Effector memory CD4-positive, alpha-beta T cell (primary cell): Measurements from ENCODE around the gene TM9SF3.
"Not testable (repeated sequence)": the region's sequence is repeated elsewhere in the genome, so short reads cannot be mapped to it uniquely, and the experiment has no call there.

Source experiments
- DNase-seq, 3 donors: peaks; one replicate each; pipeline ENCODE4 v3.0.0-alpha.2; 2020
- H3K27ac ChIP-seq: 2 replicates; pipeline ENCODE4 v1.7.0; 2013; ENCODE audit warnings: mild to moderate bottlenecking, low read length, moderate library complexity; ENCODE audit not compliant: insufficient read depth, poor library complexity, severe bottlenecking
- H3K27me3 ChIP-seq: replicated peaks from 2 replicates; pipeline ENCODE4 v1.7.0; 2013; ENCODE audit warnings: mild to moderate bottlenecking, low read length; ENCODE audit not compliant: insufficient read depth, control insufficient read depth, poor library complexity, severe bottlenecking
- H3K36me3 ChIP-seq: 2 replicates; pipeline ENCODE4 v1.7.0; 2013; ENCODE audit warnings: mild to moderate bottlenecking, low read length, moderate library complexity; ENCODE audit not compliant: control insufficient read depth, insufficient read depth
- H3K4me1 ChIP-seq: 2 replicates; pipeline ENCODE4 v1.7.0; 2013; ENCODE audit warnings: low read length, mild to moderate bottlenecking; ENCODE audit not compliant: control insufficient read depth, insufficient read depth, poor library complexity, severe bottlenecking
- H3K4me3 ChIP-seq: 2 replicates; pipeline ENCODE4 v1.7.0; 2013; ENCODE audit warnings: low read length, low read depth, mild to moderate bottlenecking; ENCODE audit not compliant: insufficient read depth, poor library complexity, severe bottlenecking
- H3K9me3 ChIP-seq: 2 replicates; pipeline ENCODE4 v1.7.0; 2013; ENCODE audit warnings: mild to moderate bottlenecking, low read length, moderate library complexity; ENCODE audit not compliant: control insufficient read depth

The TM9SF3 gene

GRCh38 chr10:96585736-96586418 lies 935 bp downstream of the TM9SF3 start:
- no peaks in the 10 kb centered on the region for H3K9me3 ChIP-seq
- peak overlapping the region; percentile 83 for H3K4me3 ChIP-seq
- H3K4me1 ChIP-seq: peaks cover 26% of the 10 kb centered on the region
- H3K27me3 ChIP-seq: no peaks in the 10 kb centered on the region
- H3K27ac ChIP-seq: peak overlapping the region; percentile 98
- peak in 2 of 3 donors; percentile 12 to 22 for DNase-seq
- no peaks in the 10 kb centered on the region for H3K36me3 ChIP-seq

GRCh38 chr10:96584474-96584873 lies 2.3 kb downstream of the TM9SF3 start:
- Histone ChIP-seq H3K4me1 (peaks cover 26% of the 10 kb centered on the region), H3K27ac (no peak overlapping the region)

DNA sequence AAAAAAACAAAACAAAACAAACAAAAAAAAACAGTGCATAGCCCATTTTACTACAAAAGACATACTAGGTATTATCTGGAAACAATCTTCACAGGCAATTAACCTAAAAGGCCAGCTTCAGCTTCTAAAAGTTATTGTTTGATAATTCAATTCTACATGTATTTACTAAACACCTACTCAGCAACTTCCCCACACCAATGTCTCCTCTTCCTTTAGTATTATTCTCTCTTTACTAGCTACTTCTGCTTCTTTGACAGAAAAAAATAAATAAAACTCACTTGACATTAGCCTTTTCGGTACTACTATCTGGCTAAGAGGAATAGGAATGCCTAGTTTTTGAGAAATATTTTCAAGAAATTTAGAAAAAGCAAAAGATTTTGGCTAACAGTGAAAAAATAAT lies 2.8 kb downstream of the TM9SF3 start:
- Histone ChIP-seq H3K4me3 (no peak overlapping the region), H3K4me1 (peaks cover 26% of the 10 kb centered on the region), H3K36me3 (no peaks in the 10 kb centered on the region), H3K27ac (no peak overlapping the region), H3K27me3 (no peaks in the 10 kb centered on the region), H3K9me3 (no peaks in the 10 kb centered on the region)
- no peak for DNase-seq

More at GRCh38 chr10:96584474-96584873, 2.3 kb downstream of the TM9SF3 start:
- Histone ChIP-seq H3K36me3 (no peaks in the 10 kb centered on the region), H3K4me3 (no peak overlapping the region), H3K27me3 (no peaks in the 10 kb centered on the region), H3K9me3 (no peaks in the 10 kb centered on the region)
- DNase-seq: no peak

DNA sequence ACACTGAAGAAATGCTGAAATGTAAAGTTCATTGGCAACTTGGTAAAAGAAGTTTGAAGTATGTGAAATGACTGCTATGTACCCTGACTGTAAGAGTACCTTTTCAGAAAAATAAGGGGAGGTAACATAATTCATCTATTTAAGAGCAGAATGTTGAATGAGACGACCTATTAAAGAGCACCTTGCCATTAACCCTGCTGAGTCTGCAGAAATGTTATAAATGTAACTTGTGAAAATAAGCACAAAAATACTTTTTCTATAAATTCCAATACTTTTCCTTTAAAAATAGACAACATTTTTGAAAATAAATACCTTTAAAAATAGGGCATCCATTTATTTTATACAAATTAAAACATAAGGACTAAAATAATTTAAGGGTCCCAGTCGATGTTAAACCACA lies 7.7 kb downstream of the TM9SF3 start:
- H3K4me1 ChIP-seq: peaks cover 3% of the 10 kb centered on the region
- H3K27ac ChIP-seq: no peak overlapping the region
- no peak for DNase-seq
- H3K4me3 ChIP-seq: no peak overlapping the region
- H3K9me3 ChIP-seq: no peaks in the 10 kb centered on the region
- H3K27me3 ChIP-seq: no peaks in the 10 kb centered on the region
- peaks cover 4% of the 10 kb centered on the region for H3K36me3 ChIP-seq

GRCh38 chr10:96578633-96579032 lies 8.2 kb downstream of the TM9SF3 start:
- no peaks in the 10 kb centered on the region for H3K9me3 ChIP-seq
- H3K36me3 ChIP-seq: peaks cover 4% of the 10 kb centered on the region
- H3K27ac ChIP-seq: no peak overlapping the region
- no peak overlapping the region for H3K4me3 ChIP-seq
- H3K4me1 ChIP-seq: no peaks in the 10 kb centered on the region
- no peaks in the 10 kb centered on the region for H3K27me3 ChIP-seq
- DNase-seq: no peak

- Histone ChIP-seq H3K27me3 (no peaks in the 10 kb centered on the region), H3K36me3 (peaks cover 4% of the 10 kb centered on the region), H3K4me3 (no peak overlapping the region), H3K9me3 (no peaks in the 10 kb centered on the region), H3K4me1 (no peaks in the 10 kb centered on the region), H3K27ac (no peak overlapping the region)
- no peak for DNase-seq
These were observed 8.8 kb downstream of the TM9SF3 start for GRCh38 chr10:96578022-96578421.

DNA sequence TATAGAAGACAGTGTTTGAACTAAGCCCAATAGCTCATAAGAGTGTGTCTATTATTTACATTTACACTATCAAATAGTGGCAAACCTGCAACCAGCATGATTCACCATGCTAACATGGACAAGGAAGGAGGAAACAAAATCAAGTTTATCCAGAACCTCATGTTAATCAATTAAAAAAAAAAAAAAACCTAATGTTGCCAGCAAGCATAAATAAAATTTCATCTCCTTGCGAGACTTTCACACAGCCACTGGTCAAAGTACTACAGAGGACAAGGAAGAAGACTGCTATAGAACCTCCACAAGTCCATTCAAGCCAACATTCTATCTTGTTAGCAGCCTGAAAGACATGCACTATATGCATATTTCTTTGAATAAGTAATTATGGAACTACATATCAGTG lies 9.7 kb downstream of the TM9SF3 start:
- DNase-seq: no peak
- no peaks in the 10 kb centered on the region for H3K9me3 ChIP-seq
- no peaks in the 10 kb centered on the region for H3K4me1 ChIP-seq
- H3K4me3 ChIP-seq: no peak overlapping the region
- no peaks in the 10 kb centered on the region for H3K27me3 ChIP-seq
- no peak overlapping the region for H3K27ac ChIP-seq
- peaks cover 4% of the 10 kb centered on the region for H3K36me3 ChIP-seq

DNA sequence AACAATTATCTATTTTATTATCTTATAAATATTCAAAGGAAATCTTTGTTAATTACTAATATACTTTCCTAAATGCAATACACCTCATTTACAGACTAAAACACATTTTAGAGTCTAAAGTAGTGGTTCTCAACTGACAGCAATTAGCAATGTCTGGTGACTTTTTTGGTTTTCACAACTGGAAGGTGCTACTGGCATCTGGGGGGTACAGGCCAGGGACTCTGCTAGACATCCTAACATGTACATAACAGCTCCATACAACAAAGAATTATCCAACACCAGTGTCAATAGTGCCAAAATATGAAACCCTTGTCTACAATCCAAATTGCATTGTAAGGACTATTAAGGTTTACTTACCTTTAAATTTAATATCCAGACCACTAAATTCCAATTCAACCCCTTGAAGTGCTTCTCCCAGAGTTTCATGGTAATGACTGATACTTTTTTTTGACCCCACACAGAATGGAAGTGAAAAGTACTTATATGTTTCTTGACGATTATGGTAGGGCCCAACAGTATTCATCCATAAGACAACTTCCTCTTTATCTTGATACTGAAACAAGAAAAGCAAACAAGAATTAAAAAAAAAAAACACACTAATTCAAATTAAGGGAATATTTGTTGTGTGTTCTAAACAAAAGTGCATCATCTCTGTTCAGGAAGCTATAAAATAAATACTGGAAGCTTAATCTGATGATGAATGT lies 10.4 kb downstream of the TM9SF3 start:
- Histone ChIP-seq H3K9me3 (no peaks in the 10 kb centered on the region), H3K4me1 (no peaks in the 10 kb centered on the region), H3K4me3 (no peak overlapping the region), H3K27ac (no peak overlapping the region), H3K27me3 (no peaks in the 10 kb centered on the region), H3K36me3 (peaks cover 5% of the 10 kb centered on the region)
- no peak for DNase-seq

- not testable (repeated sequence) for H3K36me3 ChIP-seq
These were observed 12.2 kb downstream of the TM9SF3 start for GRCh38 chr10:96574564-96574963.

GRCh38 chr10:96573036-96573435 lies 13.8 kb downstream of the TM9SF3 start:
- H3K9me3 ChIP-seq: no peaks in the 10 kb centered on the region
- peaks cover 8% of the 10 kb centered on the region for H3K36me3 ChIP-seq
- H3K4me1 ChIP-seq: no peaks in the 10 kb centered on the region
- no peaks in the 10 kb centered on the region for H3K27me3 ChIP-seq
- H3K27ac ChIP-seq: no peak overlapping the region
- H3K4me3 ChIP-seq: no peak overlapping the region
- DNase-seq: no peak

More at GRCh38 chr10:96574564-96574963, 12.2 kb downstream of the TM9SF3 start:
- not testable (repeated sequence) for H3K27me3 ChIP-seq, H3K27ac ChIP-seq, H3K4me1 ChIP-seq, H3K4me3 ChIP-seq, H3K9me3 ChIP-seq, DNase-seq
